Activated CD8-positive, alpha-beta memory T cell treated with anti-CD3 and anti-CD28 coated beads for 36 hours (primary cell): ENCODE measurements around the gene TYMP. TPM values are rescaled to one million over a fixed set of nuclear protein-coding genes. Genes with fewer than 3 reads are reported as not detected.

Experiments
- CTCF ChIA-PET: fragments of 350-600 bp; sonication (Branson Sonifier 250); formaldehyde crosslinking; loops from one replicate; lab custom pipeline; 2021; ENCODE audit warnings: antibody characterized with exemption; lab: Charles Lee
- POLR2A ChIA-PET: fragments of 350-600 bp; sonication (Branson Sonifier 250); formaldehyde crosslinking; loops from one replicate; lab custom pipeline; 2021; ENCODE audit warnings: antibody characterized with exemption; lab: Charles Lee
- total RNA-seq, 2 experiments: library from RNA; stranded (reverse); gene quantifications; one replicate each; pipeline ENCODE4 v1.2.3, GENCODE V29; 2021

TYMP gene
- total RNA-seq, 2 experiments from 2014 or later = 89.6 to 89.7 TPM

GRCh38 chr22:50531546-50531961 is 1.7 kb upstream of the TYMP start:
- ChIA-PET POLR2A (interaction anchor here (1.1 to 7.7 kb wide), 5 partner anchors 9 to 50 kb away, joined by 3 to 93 read pairs (median 10); partner anchors contain the start of genes KLHDC7B, LMF2 and NCAPH2), CTCF (interaction anchor here (0.6 to 1.7 kb wide), 3 partner anchors 32 to 250 kb away, joined by 3 to 7 read pairs (median 7); partner anchors contain the start of gene SYCE3)

GRCh38 chr22:50530877-50531545 is 1.2 kb upstream of the TYMP start:
- POLR2A ChIA-PET = interaction anchor here (1.1 to 7.7 kb wide), 5 partner anchors 9 to 51 kb away, joined by 3 to 93 read pairs (median 10); partner anchors contain the start of genes KLHDC7B, LMF2 and NCAPH2
- CTCF ChIA-PET = interaction anchor here (0.6 to 1.7 kb wide), 2 partner anchors 9 to 32 kb away, joined by 6 to 7 read pairs; partner anchors contain the start of gene SYCE3

- ChIA-PET CTCF (interaction anchor here (0.6 kb wide), 1 partner anchor 9 kb away, joined by 6 read pairs; no protein-coding TSS in a partner anchor), POLR2A (interaction anchor here (1.4 to 7.7 kb wide), 4 partner anchors 10 to 51 kb away, joined by 3 to 93 read pairs (median 13); partner anchors contain the start of gene KLHDC7B)
These were observed 716 bp upstream of the TYMP start for GRCh38 chr22:50530580-50530876.

- POLR2A ChIA-PET = interaction anchor here (0.6 to 7.7 kb wide), 8 partner anchors 11 to 285 kb away, joined by 3 to 93 read pairs (median 3); partner anchors contain the start of genes CHKB, LMF2, NCAPH2 and SYCE3
These were observed 356 bp downstream of the TYMP start for GRCh38 chr22:50529416-50529896.

GRCh38 chr22:50528682-50529415 is 963 bp downstream of the TYMP start:
- POLR2A ChIA-PET = interaction anchor here (1.5 to 7.7 kb wide), 4 partner anchors 11 to 92 kb away, joined by 3 to 93 read pairs (median 40); partner anchors contain the start of genes LMF2 and NCAPH2
- CTCF ChIA-PET = interaction anchor here (1.3 to 3.4 kb wide), 5 partner anchors 10 to 92 kb away, joined by 4 to 22 read pairs (median 6); partner anchors contain the start of genes LMF2, NCAPH2 and SYCE3

More at GRCh38 chr22:50529416-50529896, 356 bp downstream of the TYMP start:
- CTCF ChIA-PET = interaction anchor here (1.1 to 3.4 kb wide), 6 partner anchors 10 to 92 kb away, joined by 3 to 22 read pairs (median 4); partner anchors contain the start of genes LMF2, NCAPH2 and SYCE3

- ChIA-PET CTCF (interaction anchor here (0.6 to 3.4 kb wide), 9 partner anchors 11 to 186 kb away, joined by 3 to 22 read pairs (median 4); partner anchors contain the start of genes LMF2, NCAPH2 and SYCE3), POLR2A (interaction anchor here (1.6 to 7.7 kb wide), 4 partner anchors 12 to 93 kb away, joined by 10 to 93 read pairs (median 40); partner anchors contain the start of genes LMF2 and NCAPH2)
These were observed 1.7 kb downstream of the TYMP start for GRCh38 chr22:50527921-50528681.

- ChIA-PET POLR2A (interaction anchor here (1.6 to 7.7 kb wide), 4 partner anchors 13 to 94 kb away, joined by 10 to 93 read pairs (median 40); partner anchors contain the start of genes LMF2 and NCAPH2), CTCF (interaction anchor here (0.6 to 3.4 kb wide), 8 partner anchors 12 to 603 kb away, joined by 3 to 22 read pairs (median 3); no protein-coding TSS in a partner anchor)
These were observed 2.7 kb downstream of the TYMP start for GRCh38 chr22:50526834-50527801.

GRCh38 chr22:50526108-50526833 is 3.5 kb downstream of the TYMP start:
- ChIA-PET POLR2A (interaction anchor here (0.5 to 7.7 kb wide), 16 partner anchors 11 to 282 kb away, joined by 3 to 93 read pairs (median 8); partner anchors contain the start of genes KLHDC7B, LMF2, NCAPH2 and SYCE3), CTCF (interaction anchor here (0.8 to 3.4 kb wide), 24 partner anchors 9 to 275 kb away, joined by 3 to 47 read pairs (median 5); partner anchors contain the start of genes CHKB, HDAC10, KLHDC7B and LMF2)

- CTCF ChIA-PET = interaction anchor here (0.6 to 3.0 kb wide), 30 partner anchors 9 to 275 kb away, joined by 3 to 47 read pairs (median 4); partner anchors contain the start of genes CHKB, HDAC10, KLHDC7B and LMF2
These were observed 4.0 kb downstream of the TYMP start for GRCh38 chr22:50525858-50526107.

GRCh38 chr22:50525104-50525857 is 4.5 kb downstream of the TYMP start, which contains the start of gene SCO2:
SCO2 (minus strand) TSS chr22:50525598; CDS start chr22:50524411, 1,187 bp downstream.
- ChIA-PET CTCF (interaction anchor here (0.6 to 3.0 kb wide), 31 partner anchors 10 to 274 kb away, joined by 3 to 47 read pairs (median 4); partner anchors contain the start of genes CHKB, HDAC10, KLHDC7B and LMF2), POLR2A (interaction anchor here (0.5 to 7.7 kb wide), 22 partner anchors 10 to 281 kb away, joined by 3 to 93 read pairs (median 5); partner anchors contain the start of genes KLHDC7B, LMF2, NCAPH2 and SYCE3)

More at GRCh38 chr22:50525858-50526107, 4.0 kb downstream of the TYMP start:
- POLR2A ChIA-PET = interaction anchor here (0.5 to 7.7 kb wide), 18 partner anchors 10 to 282 kb away, joined by 3 to 93 read pairs (median 5); partner anchors contain the start of genes KLHDC7B, LMF2, NCAPH2 and SYCE3

GRCh38 chr22:50524676-50525103 is 5.1 kb downstream of the TYMP start:
- POLR2A ChIA-PET = interaction anchor here (0.6 to 5.6 kb wide), 10 partner anchors 14 to 72 kb away, joined by 3 to 69 read pairs (median 8); partner anchors contain the start of genes KLHDC7B, LMF2, NCAPH2 and SYCE3
- CTCF ChIA-PET = interaction anchor here (0.9 to 3.0 kb wide), 9 partner anchors 10 to 169 kb away, joined by 3 to 47 read pairs (median 6); partner anchors contain the start of genes CHKB, LMF2, NCAPH2 and SYCE3

- ChIA-PET CTCF (interaction anchor here (1.1 to 3.0 kb wide), 6 partner anchors 9 to 168 kb away, joined by 3 to 47 read pairs (median 13); partner anchors contain the start of genes CHKB, LMF2, NCAPH2 and SYCE3), POLR2A (interaction anchor here (0.6 to 5.6 kb wide), 7 partner anchors 13 to 71 kb away, joined by 3 to 69 read pairs (median 10); partner anchors contain the start of genes LMF2, NCAPH2 and SYCE3)
These were observed 5.8 kb downstream of the TYMP start for GRCh38 chr22:50523806-50524675.

GRCh38 chr22:50523458-50523805 is 6.4 kb downstream of the TYMP start:
- ChIA-PET POLR2A (interaction anchor here (2.8 to 5.6 kb wide), 3 partner anchors 15 to 40 kb away, joined by 22 to 69 read pairs (median 36); partner anchors contain the start of genes LMF2, NCAPH2 and SYCE3), CTCF (interaction anchor here (3.0 kb wide), 1 partner anchor 15 kb away, joined by 32 read pairs; the partner anchor contains the start of genes LMF2 and NCAPH2)
